Bone marrow (tissue), 2 donors: ENCODE data around the gene VPS13C.

Source experiments
- DNase-seq, 2 donors: peaks; one replicate each; lab custom pipeline; 2025; lab: John Stamatoyannopoulos, UW

VPS13C gene

DNA sequence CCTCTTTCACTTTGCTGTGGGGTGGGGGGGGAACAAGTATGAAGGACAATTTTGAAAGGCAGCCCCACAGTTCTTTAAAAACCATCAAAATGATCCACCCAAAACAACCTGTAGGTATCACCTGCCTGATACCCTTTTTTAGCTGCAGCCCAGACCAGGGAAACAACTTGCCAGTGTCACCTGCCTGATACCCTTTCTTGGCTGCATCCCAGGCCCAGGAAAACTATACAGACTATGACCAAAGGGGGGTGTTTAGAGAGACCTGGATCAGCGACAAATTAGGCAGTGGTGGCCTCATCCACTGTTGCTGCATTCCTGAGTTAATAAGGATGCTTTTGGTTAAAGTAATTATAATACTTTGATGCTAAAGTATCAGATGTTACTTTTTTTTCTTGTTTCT is 122.0 kb downstream of the VPS13C start:
- no peak for DNase-seq

GRCh38 chr15:61936528-61937195 is 123.6 kb downstream of the VPS13C start:
- no peak for DNase-seq

DNA sequence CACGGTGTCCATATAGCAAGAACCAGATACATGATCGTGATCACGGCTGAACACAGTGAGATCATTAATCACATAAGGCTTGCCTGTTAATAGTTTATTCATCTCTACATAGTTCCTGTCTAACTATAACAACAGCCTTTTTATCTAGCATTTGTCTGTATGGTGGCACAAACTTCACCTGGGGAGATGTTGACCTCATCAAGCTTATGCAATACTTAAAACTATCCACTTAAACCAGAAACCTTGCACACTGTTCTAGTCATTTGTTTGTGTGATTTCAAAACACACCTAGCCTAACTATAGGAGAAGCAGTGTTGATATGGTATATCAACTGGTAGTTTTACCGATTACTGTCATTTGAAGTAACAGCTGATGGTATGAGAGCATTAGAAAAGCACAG is 124.8 kb downstream of the VPS13C start:
- DNase-seq, result no peak

- DNase-seq, result no peak
Observed at GRCh38 chr15:61929452-61929851, 130.8 kb downstream of the VPS13C start.

DNA sequence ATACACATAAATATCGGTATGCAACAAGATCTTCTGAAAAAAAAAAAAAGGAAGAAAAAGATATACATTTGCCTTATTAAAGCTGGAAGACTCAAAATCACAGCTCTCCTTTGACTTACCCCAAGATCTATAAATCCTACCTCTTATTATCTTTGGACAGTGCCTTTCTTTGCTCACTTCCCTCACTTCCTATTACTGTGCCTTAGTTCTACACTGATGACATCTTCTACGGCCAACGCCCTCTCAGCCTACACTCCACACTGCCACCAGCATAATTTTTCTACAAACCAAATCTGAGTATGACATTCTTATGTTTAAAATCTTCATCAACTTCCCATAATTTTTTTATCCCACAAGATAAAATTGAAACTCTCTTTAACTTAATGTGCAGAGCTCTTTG is 137.1 kb downstream of the VPS13C start:
- no peak for DNase-seq

DNA sequence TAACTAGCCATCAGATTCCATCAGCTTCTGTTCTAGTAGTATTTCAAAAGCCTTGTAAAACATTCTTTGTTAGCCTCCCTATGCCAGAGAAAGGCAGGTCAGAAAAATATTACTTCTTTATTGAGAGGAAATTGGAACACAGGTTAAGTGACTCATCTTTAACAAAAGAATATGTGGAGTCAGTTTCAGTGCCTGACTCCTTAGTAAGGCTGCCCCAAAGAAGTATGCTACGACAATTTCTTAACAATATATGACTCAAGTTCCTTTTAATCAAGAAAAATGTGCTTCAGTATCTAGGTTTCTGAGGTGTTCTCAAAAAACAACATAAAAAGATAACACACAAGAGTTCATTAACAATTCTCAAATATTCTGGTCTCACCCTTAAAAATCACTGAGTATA is 139.2 kb downstream of the VPS13C start:
- DNase-seq, result no peak

- DNase-seq, result no peak
Observed at GRCh38 chr15:61917457-61917856, 142.8 kb downstream of the VPS13C start.

DNA sequence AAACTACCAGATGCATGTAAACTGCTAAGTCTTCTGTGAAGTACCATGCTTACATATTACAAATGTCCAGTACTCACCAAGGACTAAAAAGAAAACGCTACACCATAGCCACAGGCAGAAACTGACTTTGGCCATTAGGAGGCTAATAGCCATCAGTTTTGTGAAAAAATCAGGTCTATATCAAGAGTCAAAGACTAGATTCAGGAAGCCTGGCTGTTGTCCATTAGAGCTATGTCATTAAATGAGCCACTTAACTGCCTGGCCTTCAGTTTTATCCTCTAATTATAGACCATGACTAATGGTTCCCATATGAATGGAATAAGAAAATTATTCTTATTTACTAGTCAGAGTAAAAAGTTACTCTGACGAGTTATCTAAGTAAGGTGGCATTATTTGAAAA is 144.1 kb downstream of the VPS13C start:
- DNase-seq, result no peak

GRCh38 chr15:61915640-61916039 is 144.6 kb downstream of the VPS13C start:
- no peak for DNase-seq

DNA sequence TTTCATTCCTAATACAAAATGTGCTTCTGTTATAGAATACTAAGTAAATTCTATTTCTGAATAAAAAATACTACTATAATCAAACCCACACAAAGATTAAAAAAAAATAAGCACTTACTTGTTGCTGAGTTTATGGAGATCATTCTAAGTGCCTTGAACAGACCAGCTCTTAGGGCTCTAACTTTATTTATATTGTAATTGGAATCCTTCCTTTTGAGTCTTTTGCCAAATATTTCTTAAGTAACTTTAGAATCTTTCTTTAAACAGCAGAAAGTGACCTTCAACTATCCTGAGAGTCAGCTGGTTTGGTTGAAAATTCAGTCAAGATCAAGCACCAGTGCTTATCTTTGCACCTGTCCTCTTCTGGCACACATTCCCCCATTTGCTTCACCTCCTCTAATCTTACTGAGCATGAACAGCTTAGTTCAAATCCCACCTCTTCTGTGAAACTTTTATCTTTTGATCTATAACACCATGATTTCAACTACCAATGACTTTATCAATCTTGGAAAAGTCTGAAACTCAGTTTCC is 149.3 kb downstream of the VPS13C start:
- DNase-seq, result no peak

- no peak for DNase-seq
Observed at GRCh38 chr15:61908241-61908640, 152.0 kb downstream of the VPS13C start.

DNA sequence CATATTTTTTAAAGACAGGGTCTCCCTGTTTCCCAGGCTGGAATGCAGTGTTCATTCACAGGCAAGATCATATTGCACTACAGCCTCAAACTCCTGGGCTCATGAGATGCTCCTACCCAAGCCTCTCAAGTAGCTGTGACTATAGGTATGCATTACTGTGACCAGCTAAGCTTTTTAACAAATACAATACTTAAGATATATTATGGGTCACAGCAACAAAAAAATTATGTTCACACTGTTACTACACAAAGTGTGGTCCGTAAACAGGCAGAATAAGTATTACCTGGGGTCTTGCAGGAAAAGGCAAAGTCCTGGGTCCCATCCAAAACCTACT is 152.5 kb downstream of the VPS13C start:
- no peak for DNase-seq

DNA sequence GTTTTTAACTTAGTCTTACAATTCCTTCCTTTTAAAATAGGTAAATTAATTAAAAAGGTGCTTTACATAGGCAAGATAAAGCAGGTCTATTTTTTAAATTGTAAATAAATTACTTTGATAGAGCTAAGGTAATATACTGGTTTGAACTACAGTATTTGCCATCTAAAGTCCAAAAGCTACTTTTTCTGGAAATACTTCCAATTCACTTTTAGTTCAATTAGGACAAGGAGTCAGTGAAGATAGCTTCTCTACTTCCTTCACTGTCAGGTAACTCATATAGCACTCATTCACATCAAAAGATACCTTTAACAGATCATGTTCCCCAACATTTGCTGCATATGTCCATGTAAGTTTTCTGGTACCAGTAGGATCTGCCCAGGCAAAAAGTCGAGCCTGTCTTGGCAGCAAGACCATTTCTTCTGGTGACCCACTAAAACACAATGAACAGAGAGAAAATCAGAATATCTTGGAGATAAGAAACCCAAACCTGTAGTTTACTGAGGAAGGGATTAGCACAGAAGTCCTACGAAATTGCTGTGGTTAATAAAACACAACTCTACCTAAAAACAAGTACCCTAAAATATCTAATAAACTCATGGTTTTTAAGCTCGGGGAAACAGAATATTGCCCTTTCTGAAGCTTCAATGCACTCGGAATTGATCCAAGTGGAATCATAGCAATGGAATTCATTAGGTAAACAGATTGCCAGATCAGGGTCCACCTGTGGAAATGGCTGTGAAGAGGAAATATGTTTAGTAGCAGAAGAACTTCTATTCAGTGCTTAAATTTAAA is 153.1 kb downstream of the VPS13C start:
- no peak for DNase-seq

- DNase-seq, result no peak
Observed at GRCh38 chr15:61893146-61893545, 167.1 kb downstream of the VPS13C start.

DNA sequence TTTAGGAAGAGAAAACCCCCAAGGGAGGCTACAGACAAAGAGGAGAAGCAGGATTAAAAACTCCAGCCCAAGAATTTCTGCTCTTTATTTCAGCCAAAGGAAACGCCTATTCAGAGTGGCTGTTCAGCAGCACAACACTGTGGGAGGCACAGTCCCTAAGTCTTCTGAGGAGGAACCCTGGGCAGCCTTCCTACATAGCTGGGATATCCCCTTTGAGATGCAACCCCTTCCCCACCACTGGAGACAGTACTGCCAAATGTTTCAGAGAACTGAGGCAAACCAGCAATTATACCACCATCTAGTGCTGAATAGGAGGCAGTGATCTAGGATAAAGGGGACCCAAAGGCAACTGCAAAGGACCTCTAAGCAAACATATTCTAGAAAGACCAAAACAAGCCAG is 168.1 kb downstream of the VPS13C start:
- no peak for DNase-seq

- DNase-seq, result no peak
Observed at GRCh38 chr15:61890106-61890505, 170.1 kb downstream of the VPS13C start.

DNA sequence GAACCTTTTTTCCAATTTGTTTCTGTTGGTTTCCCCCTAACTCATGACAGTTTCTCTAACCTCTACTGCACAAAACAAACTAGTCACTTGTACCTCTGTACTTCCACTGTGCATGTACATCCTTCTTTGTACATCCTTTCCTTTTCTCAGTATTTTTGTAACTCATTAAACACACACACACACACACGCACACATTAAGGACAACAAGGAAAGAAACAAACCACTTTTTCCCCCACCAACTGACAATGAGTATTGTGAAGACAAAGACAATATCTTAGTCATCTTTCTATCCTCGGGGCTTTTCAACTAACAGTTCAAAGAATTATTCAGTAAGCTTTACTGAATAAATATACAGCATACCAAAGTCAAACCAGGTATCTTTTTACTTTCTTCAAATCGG is 170.5 kb downstream of the VPS13C start:
- DNase-seq, result no peak

GRCh38 chr15:61888074-61888780 is 172.0 kb downstream of the VPS13C start:
- no peak for DNase-seq

DNA sequence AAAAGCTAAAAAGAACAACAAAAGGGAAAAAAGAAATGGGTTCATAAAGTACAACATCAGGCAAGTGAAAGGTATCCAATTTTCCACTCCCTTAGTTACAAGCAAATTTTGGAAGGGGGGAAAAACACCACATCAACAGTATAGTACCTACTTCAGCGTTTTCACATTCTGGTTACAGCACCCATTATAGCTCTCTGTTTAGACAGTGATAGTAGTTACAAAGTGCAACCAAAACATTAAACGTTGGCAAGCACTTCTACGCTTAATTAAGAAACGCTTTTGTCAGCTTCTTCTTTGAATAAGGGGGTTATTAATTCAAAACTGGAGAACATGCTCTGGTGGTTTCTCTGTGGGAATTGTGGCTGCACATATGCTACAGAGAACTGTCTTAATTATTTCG is 180.2 kb downstream of the VPS13C start:
- no peak for DNase-seq

GRCh38 chr15:61879219-61879618 is 181.0 kb downstream of the VPS13C start:
- no peak for DNase-seq

DNA sequence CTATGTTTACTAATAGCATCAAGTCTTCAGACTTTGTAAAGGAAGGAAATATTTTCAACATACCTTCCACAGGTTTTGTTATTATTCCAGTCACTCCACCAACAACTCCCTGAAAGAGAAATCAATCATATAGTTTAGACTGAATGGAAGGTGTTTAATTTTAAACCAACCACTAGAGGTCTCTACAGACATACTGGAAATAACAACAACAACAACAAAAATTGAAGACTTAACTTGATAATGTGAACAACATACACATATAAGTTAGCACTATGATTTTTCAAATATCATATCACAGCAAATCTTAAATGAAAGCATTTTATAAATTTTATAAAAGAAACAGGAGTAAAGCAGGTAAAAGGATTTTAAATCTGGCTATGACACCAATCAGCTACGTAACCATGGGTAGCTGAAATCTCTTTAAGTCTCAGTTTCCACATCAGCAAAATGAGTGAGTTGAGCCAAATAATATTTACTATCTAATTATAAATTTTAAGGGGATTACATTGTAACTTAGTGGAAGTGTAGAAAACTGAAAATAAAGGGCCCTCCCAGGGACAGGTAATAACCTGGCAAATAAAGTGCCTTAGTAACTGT is 188.2 kb downstream of the VPS13C start:
- DNase-seq, result peak in 1 of 2 donors; percentile 6

GRCh38 chr15:61869656-61870055 is 190.6 kb downstream of the VPS13C start:
- no peak for DNase-seq

- DNase-seq, result no peak
Observed at GRCh38 chr15:61861962-61862361, 198.3 kb downstream of the VPS13C start.
